CD4-positive, alpha-beta T cell treated with Interleukin-17A for 4 hours (primary cell): ENCODE results near the gene SERAC1.
A peak's percentile ranks its signal among the peaks of the same experiment; 100 is the strongest.
"Not testable (repeated sequence)": the region's sequence is repeated elsewhere in the genome, so short reads cannot be mapped to it uniquely, and the experiment has no call there.

Experiments used
- DNase-seq: peaks from one replicate; pipeline ENCODE4 v3.0.0-alpha.2; 2020; ENCODE audit warnings: mixed read lengths

The SERAC1 gene

GRCh38 chr6:158168040-158168289 is at the start of gene SERAC1:
SERAC1 (minus strand) TSS chr6:158168262; CDS start chr6:158158363, 9,899 bp downstream.
- no peak for DNase-seq

DNA sequence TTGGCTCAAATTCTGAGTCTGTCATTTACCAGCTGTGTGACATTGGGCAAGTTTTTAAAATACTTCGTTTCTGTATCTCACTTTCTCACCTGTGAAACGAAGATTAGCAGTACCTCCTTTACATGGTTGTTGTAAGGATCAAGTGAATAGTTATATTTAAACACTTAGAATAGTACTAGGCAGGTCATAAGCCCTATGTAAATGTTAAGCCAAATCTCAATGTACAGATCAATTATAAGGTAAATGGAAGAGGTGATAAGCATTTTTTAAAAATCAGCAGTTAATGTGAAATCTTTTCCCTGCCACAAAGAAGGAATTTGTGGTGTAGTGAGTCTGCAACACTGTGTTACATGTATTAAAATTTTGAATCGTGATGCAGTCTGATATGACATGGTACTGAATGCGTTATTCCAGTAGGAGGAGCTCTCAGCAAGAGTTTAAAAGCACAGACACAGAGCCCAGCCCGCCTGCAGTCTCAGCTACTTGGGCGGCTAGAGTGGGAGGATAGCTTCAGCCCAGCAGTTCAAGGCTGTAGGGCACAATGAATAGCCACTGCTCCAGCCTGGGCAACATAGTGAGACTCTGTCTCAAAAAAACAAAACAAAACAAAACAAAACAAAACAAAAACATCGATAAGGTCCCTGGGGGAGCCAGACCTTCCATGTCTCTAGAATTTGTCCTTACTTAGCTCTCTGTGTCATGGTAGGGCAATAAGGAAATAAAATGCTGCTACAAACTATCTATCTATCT is 46.0 kb upstream of the SERAC1 start:
- DNase-seq = peak; percentile 66

DNA sequence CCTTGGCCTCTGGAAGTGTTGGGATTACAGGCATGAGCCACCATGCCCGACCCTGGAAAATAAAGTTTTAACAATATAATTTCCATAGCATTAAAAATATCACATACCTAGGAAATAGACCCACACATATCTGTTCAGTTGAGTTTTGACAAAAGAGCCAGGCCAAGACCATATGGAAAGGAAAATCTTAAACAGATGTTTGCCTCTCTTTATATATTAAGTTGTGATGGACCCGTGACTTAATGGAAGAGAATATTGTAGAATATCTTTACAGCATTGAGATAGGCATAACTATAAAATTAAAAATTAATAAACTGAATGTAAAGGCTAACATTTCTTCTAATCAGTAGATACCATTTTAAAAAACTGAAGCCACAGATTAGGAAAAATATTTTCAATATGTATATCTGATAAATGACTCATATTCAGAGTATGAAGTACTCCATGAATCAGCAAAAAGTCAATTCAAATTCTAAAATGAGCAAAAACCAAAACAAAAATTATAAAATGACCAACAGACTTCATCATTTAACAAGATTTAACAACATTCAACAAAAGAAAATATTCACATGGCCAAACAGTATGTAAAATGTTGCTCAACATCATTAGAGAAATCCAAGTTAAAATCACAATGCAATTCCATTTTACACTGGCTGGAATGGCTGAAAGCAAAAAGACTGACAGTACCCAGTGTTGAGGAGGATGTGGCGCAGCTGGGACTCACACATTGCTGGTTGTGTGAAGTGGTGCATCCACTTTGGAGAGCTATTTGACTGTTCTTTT is 43.4 kb upstream of the SERAC1 start:
- no peak for DNase-seq

DNA sequence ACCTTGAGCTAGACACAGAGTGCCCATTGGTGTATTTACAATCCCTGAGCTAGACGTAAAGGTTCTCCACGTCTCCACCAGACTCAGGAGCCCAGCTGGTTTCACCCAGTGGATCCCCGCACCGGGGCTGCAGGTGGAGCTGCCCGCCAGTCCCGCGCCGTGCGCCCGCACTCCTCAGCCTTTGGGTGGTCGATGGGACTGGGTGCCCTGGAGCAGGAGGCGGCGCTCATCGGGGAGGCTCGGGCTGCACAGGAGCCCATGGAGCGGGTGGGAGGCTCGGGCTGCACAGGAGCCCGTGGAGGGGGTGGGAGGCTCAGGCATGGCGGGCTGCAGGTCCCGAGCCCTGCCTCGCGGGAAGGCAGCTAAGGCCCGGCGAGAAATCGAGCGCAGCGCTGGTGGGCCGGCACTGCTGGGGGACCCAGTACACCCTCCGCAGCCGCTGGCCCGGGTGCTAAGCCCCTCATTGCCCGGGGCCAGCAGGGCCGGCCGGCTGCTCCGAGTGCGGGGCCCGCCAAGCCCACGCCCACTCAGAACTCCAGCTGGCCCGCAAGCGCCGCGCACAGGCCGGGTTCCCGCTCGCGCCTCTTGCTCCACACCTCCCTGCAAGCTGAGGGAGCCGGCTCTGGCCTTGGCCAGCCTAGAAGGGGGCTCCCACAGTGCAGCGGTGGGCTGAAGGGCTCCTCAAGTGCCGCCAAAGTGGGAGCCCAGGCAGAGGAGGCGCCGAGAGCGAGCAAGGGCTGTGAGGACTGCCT is 41.7 kb upstream of the SERAC1 start:
- DNase-seq = not testable (repeated sequence)

GRCh38 chr6:158208226-158209030 is 40.4 kb upstream of the SERAC1 start:
- DNase-seq = not testable (repeated sequence)

- DNase-seq = no peak
Measured at GRCh38 chr6:158207422-158207788, 39.3 kb upstream of the SERAC1 start.

- no peak for DNase-seq
Measured at GRCh38 chr6:158206740-158207421, 38.8 kb upstream of the SERAC1 start.

DNA sequence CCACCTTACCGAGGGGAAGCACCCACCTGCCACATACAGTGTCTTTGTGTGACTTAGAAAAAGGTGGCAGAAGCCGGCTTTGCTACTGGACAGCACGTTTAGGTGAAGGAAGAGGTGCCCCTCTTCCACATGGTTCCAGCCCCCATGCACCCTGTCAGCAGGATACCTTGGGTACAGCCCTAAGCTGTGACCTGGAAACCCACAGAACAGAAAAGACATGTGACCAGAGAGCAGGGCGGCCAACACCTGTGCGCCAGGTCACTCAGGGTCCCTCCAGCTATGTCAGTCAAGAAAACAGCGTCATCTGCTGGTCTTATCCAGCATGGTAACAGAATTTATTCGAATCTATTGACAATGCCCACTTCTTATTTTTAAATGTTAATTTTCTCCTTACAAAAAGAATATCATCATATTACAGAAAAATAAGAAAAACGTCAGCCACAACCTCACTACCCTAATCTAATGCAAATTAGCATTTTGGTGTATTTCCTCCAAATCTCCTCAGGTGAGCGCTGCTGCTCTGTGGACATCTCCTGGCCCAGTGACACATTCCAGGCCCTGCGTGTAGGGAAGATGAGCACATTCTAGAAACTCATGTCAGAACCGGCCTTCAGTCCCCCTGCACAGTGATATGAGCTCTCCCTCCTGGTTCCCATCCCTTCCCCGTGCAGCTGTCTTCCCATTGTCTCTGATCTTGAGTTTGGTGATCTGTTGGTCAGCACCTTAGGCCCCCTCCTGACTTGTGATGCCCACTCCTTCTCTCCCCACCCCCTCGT is 37.3 kb upstream of the SERAC1 start:
- no peak for DNase-seq

- no peak for DNase-seq
Measured at GRCh38 chr6:158198461-158198860, 30.4 kb upstream of the SERAC1 start.

DNA sequence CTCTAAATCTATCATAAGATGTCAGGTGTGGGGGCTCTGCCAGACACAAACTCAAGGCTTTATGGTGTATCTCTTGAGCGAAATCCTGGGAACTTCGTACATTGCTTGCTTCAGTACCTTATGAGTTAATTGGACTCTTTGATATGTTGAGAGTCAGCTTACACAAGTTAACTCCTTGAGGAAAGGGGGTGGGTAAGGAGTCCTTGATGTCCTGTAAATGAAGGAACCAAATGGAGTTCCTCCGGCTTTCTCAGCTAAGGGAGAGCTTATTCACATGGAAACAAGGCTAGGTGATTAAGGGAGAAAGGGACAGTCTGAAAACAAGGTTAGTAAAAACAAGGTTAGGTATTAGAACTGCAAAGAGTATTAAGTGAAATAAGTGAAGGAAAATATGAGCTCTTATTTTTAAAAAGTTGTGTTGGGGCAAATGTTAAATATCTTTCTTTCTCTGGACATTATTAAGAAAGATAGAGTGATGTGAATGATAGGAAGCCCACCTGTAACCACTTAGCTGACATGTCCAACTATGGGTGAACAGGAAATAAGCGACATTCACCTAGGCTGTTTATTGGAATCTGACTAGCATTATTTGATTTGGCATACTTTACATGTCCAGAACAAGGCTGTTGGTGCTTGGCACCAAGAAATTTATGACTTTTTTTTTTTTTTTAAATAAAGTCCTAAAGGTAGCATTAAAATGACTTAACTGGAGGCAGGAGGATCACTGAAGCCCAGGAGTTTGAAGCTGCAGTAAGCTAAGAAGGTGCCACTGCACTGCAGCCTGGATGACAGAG is 26.6 kb upstream of the SERAC1 start:
- no peak for DNase-seq

- DNase-seq = no peak
Measured at GRCh38 chr6:158191761-158192160, 23.7 kb upstream of the SERAC1 start.

DNA sequence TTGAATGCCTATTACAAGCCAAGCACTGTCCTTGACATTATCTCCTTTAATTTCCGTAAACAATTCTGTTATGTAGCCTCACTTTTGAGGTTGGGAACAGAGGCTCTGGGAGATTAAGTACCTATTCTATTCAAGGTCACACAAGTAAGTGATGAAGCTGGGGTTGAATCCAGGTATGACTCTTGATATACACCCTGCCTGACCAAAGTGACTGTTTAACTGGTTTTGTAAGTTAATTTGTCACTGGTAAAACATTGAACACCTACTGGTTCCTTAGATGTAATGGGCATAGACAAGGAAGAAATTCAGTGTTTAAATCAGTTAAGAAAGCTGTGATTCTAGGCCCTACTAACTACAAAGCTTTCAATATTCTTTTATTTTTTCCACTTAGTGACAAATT is 23.0 kb upstream of the SERAC1 start:
- DNase-seq = no peak

GRCh38 chr6:158188591-158188990 is 20.5 kb upstream of the SERAC1 start:
- DNase-seq = no peak

DNA sequence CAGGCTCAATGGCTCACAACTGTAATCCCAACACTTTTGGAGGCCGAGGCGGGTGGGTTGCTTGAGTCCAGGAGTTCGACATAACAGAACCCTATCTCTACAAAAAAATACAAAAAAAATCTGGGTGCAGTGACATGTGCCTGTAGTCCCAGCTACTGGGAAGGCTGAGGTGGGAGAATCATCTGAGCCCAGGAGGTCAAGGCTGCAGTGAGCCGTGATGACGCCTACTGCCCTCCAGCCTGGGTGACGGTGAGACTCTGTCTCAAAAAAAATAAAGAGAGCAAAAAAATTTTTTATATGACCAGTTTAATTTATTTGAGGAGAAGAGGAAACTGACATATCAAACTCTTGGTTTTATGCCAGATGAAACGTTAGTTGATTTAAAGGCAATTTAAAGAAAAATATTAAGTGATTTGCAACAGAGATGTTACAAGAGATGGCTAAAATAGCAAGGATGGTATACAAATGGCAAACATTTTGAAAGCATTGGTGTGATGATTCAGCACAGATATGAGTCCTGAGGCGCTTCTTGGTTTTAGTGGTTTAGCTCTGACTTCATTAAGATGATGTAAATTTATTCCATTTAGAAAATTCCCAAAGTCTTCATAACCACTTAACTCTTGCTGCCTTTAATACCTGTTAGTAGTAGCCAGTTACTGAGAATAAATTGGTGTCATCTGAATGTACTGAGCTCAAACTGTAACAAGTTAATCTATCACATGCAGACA is 17.8 kb upstream of the SERAC1 start:
- DNase-seq = no peak

GRCh38 chr6:158184608-158185007 is 16.5 kb upstream of the SERAC1 start:
- DNase-seq = no peak

GRCh38 chr6:158183174-158183972 is 15.3 kb upstream of the SERAC1 start:
- DNase-seq = not testable (repeated sequence)

DNA sequence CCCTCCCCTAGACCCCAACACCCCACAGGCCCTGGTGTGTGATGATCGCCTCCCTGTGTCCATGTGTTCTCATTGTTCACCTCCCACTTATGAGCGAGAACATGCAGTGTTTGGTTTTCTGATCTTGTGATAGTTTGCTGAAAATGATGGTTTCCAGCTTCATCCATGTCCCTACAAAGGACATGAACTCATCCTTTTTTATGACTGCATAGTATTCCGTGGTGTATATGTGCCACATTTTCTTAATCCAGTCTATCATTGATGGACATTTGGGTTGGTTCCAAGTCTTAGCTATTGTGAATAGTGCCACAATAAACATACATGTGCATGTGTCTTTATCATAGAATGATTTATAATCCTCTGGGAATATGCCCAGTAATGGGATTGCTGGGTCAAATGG is 9.7 kb upstream of the SERAC1 start:
- DNase-seq = not testable (repeated sequence)

GRCh38 chr6:158175111-158175510 is 7.0 kb upstream of the SERAC1 start:
- DNase-seq = no peak

DNA sequence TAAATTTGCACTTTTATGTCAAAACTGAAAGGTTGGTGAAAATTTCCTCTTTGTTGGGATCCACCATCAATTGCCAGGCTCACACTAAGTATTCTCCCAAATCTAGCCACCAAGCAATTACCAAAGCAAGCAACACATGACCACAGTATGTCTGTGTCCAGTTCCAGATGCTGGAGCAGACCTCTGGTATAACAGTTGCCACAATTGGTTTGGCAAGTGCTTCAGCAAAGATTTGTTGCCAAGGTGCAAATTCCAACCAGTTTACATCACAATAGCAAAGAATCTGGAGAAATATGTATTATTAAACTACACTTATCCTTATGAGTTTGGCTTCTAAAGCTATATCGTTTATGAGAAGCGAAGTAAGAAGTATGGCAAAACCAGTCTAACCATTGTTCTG is 6.5 kb upstream of the SERAC1 start:
- DNase-seq = no peak
